Fibroblast of pulmonary artery (primary cell): Measurements from ENCODE around the gene DMP1.

Experiments used
- DNase-seq: peaks from one replicate; pipeline ENCODE4 v3.0.0-alpha.2; 2010; ENCODE audit warnings: low read depth
- H3K4me3 ChIP-seq: replicated peaks from 2 replicates; pipeline ENCODE4 v1.5.1; 2011; ENCODE audit warnings: low read depth, mild to moderate bottlenecking, control low read depth, low read length, moderate library complexity
- TF ChIP-seq, protein P1 (sequence below): IDR thresholded peaks from 2 replicates; pipeline ENCODE4 v1.5.1; 2011; ENCODE audit warnings: mild to moderate bottlenecking, control low read depth, low read length, inconsistent platforms; ENCODE audit errors: missing control alignments

The DMP1 gene

GRCh38 chr4:87704001-87704400 is 53.9 kb downstream of the DMP1 start:
- TF ChIP-seq, protein P1, sequence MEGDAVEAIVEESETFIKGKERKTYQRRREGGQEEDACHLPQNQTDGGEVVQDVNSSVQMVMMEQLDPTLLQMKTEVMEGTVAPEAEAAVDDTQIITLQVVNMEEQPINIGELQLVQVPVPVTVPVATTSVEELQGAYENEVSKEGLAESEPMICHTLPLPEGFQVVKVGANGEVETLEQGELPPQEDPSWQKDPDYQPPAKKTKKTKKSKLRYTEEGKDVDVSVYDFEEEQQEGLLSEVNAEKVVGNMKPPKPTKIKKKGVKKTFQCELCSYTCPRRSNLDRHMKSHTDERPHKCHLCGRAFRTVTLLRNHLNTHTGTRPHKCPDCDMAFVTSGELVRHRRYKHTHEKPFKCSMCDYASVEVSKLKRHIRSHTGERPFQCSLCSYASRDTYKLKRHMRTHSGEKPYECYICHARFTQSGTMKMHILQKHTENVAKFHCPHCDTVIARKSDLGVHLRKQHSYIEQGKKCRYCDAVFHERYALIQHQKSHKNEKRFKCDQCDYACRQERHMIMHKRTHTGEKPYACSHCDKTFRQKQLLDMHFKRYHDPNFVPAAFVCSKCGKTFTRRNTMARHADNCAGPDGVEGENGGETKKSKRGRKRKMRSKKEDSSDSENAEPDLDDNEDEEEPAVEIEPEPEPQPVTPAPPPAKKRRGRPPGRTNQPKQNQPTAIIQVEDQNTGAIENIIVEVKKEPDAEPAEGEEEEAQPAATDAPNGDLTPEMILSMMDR: no peak
- H3K4me3 ChIP-seq: no peak overlapping the region
- DNase-seq: no peak

DNA sequence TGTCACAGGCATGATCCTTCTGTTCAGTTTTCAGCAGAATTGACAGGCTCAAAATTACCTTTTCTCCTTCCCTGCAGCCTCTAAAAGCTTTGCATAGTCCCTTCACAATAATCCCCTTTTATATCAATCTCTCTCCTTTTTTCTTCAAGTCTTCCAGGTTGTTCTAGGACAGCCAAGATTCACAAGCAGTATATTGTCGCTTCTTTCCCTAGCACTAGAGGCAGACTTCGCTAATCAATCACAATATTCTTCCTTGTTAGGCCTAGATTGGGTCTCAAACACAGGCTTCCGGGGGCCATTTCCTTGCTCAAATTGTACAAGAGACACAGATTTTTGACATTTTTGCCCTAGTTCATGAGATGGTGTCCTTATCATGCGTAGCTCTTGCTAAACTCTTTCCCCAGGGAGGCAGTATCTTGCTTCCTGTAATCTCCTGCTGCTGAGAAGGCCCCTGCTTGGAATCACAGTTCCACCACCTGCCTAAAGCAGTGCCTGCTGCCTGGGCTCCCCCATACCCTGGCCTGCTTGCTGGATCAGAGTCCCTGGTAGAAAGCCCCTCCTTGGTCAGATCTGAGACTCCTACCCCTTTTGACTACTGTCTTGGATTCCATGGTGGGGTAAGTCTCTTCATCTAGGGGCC is 57.3 kb downstream of the DMP1 start:
- no peak for DNase-seq
- H3K4me3 ChIP-seq: no peak overlapping the region

More for the DNA sequence above, 57.3 kb downstream of the DMP1 start:
- TF ChIP-seq, protein P1: no peak
